DMS53 (cell line): ENCODE measurements around the gene CDKL5.

Experiments used
- DNase-seq: peaks from one replicate; lab custom pipeline; 2025; lab: John Stamatoyannopoulos, UW

Gene CDKL5

GRCh38 chrX:18649498-18649951, 224.1 kb downstream of the CDKL5 start:
- DNase-seq: no peak

- no peak for DNase-seq
Measured at GRCh38 chrX:18650662-18651061, 225.3 kb downstream of the CDKL5 start.

- DNase-seq: no peak
Measured at GRCh38 chrX:18652636-18653035, 227.2 kb downstream of the CDKL5 start.

GRCh38 chrX:18654875-18655836, 229.7 kb downstream of the CDKL5 start:
- peak; percentile 23 for DNase-seq

DNA sequence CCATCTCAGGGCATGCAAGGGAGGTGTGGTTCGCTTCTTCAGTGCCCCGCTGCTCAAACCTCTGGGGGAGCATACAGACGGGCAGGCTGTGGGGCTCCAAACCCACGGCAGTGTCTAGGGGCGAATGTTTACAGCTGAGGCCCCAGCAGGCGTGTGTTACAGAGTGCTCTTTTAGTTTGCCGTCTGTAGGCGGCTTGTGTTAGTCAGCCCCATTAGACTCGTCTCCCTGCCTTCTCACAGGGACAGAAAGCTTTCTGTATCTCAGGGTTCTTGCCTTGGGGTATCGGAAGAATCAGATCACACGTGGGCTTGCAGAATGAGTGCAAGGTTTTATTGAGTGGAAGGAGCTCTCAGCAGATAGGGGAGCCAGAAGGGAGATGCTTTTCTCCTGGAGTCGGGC, 235.9 kb downstream of the CDKL5 start:
- DNase-seq: no peak

- DNase-seq: peak; percentile 7
Measured at GRCh38 chrX:18664947-18665346, 239.5 kb downstream of the CDKL5 start.

GRCh38 chrX:18666614-18667013, 241.2 kb downstream of the CDKL5 start:
- DNase-seq: no peak

GRCh38 chrX:18668071-18668835, 242.8 kb downstream of the CDKL5 start:
- DNase-seq: no peak

- DNase-seq: no peak
Measured at GRCh38 chrX:18672008-18672407, 246.6 kb downstream of the CDKL5 start, which contains the start of gene RS1. Gene RS1 (minus strand): TSS chrX:18672108. CDS start chrX:18672068, 40 bp downstream.

DNA sequence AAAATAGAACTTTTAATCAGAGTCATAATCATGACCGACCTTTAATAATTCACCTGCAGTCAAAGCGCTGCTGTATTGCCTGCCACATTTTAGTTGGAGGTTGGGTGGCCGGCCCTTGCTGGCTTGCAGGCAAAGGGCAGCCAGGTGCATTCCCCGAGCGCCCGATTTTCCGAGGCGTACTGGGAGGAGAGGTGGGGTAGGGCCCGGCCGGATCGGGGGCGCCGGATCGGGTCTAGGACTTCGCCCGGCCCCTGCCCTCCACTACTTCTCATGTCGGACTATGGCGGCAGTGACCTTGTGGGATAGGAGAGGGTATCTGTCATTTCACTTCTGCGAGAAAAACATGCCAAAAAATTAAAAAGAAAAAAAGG, 249.0 kb downstream of the CDKL5 start:
- peak; percentile 73 for DNase-seq

DNA sequence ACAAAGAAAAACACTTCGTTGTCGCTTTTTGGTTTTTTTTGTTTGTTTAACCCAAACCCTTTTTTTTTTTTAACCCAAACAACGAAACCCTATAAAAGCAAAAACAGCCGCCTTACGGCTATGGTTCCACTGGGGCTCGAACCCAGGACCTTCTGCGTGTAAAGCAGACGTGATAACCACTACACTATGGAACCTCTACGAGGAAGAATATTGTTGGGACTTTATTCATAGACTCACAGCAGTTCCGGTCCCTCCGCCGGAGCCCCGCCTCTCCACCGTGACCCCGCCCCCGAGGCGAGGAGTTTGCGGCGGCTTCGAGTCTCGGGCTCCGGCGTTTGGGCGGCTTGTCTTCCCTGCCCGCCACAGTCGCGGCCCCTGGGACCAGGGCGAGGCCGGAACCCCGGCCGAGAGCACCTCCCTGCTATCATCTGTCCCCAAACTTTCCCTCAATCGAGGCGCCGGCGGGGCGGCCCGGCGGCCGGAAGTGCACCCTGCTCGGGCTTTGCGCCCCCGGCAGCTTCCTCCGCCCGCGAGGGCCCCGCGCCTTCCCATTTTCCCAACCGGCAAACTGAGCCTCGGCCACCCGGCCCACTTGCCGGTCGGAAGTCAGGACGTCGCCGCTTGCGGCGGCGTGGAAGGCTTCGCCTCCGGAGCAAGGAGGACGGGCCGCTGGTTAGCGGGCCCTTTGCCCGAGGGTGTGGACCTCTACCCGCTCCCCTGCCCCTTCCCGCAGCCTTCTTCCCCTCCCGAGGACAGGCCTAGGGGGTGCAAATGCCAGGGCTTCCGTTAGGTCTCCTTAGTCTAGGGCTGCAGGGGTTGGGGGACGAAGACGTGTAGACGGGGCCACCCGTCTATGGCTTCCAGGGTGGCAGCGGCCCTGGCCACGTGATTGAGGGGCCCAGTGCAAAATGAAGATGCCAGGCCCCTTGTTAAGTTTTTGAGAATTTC, 249.7 kb downstream of the CDKL5 start:
- peak; percentile 87 for DNase-seq

GRCh38 chrX:18676050-18676449, 250.6 kb downstream of the CDKL5 start:
- peak; percentile 54 for DNase-seq

- DNase-seq: peak; percentile 85
Measured at GRCh38 chrX:18676470-18676869, 251.1 kb downstream of the CDKL5 start.

- DNase-seq: no peak
Measured at GRCh38 chrX:18677161-18677869, 251.9 kb downstream of the CDKL5 start.

GRCh38 chrX:18681996-18682395, 256.6 kb downstream of the CDKL5 start:
- DNase-seq: no peak

DNA sequence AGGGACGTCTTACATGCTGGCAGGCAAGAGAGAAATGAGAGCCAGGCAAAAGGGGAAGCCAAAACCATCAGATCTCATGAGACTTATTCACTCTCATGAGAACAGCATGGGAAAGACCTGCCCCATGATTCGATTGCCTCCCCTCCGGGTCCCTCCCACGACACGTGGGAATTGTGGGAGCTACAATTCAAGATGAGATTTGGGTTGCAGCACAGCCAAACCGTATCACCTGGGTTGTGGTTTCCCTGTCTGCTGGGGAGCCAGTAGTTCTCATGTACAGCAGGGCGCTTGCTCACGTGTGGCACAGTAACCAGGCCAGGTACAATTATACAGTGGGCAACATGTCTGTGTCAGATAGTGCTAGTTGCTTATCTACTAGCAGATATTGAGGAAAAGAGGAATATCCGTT, 257.6 kb downstream of the CDKL5 start:
- DNase-seq: no peak

GRCh38 chrX:18687856-18688495, 262.6 kb downstream of the CDKL5 start:
- DNase-seq: no peak

DNA sequence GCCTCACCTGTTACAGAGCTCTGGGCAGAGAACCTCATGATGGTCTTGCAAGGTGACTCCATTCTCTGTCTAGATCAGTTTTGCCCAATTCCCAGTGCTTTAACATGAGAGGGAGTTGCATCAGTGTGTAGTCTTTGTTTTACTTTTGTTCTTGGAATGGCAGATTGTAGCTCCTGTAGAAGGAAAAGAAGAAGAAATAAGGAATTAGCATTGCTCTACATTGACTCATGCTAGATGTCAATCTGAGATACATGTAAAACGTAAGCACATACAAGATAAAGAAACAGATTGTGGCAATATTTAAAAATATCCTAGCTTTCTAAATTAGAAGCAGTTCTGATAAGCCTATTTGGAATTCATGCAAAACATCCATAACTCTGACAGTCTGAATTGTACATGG, 266.0 kb downstream of the CDKL5 start:
- no peak for DNase-seq

DNA sequence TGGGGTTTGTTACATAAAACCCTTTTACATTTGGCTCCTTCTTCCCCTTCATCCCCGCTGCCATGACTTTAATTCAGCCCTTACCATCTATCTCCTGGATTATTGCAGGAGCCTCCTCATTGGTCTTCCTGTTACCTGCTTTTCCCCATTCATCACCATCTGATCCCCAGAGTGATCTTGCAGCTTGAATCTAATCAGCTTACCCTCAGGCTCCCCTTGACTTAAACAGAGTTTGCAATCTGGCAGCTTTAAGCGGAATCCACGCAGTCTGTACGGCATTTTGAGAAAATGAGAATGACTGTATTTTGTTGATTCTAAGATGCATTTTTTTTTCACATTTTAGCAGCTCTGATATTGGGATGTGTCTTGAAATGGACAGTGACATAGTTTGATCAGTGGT, 267.1 kb downstream of the CDKL5 start:
- DNase-seq: no peak

DNA sequence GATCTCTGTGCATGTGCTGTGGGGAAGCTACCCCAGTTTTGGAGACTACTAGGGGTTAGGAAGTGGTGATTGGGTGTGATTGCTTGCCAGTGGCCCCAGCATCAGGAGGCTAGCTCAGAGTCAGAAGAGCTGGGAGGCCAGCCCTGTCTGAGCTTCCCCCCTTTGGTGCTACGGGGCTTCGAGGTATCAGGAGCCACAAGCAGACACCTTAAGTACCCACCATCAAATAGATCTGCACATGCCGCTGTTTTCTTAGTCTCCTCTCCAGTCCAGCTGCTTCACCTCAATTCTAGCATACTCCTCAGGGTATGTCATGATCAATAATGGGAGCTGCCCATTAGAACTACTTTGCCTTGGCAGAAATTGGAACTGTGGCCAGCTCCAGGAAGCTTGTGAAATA, 271.2 kb downstream of the CDKL5 start:
- DNase-seq: no peak
